Body of pancreas (tissue), 4 donors: Measurements from ENCODE around the gene AKR1C4.

Source experiments
- CTCF ChIP-seq, 7 experiments: fragments of 450-650 bp in 4 of 7; fragments of 200-600 bp in 3 of 7; sonication (generic) in 3 of 7; IDR thresholded peaks; one replicate each; pipeline ENCODE4 v1.5.1; 2016 to 2019; ENCODE audit warnings: antibody characterized with exemption in 7 of 7
- POLR2A ChIP-seq, 3 donors: fragments of 450-650 bp; IDR thresholded peaks; one replicate each; pipeline ENCODE4 v1.6.1; 2016; ENCODE audit warnings: antibody characterized with exemption in 3 of 3, mild to moderate bottlenecking in 2 of 3

- no peak for TF ChIP-seq CTCF (IDR thresholded peaks at IDR 0.05)
- no peak for TF ChIP-seq POLR2A (IDR thresholded peaks at IDR 0.05)
These were observed 71.6 kb downstream of the AKR1C4 start for GRCh38 chr10:5268234-5268633.
